ENCODE data around the gene CNMD. TPM values are rescaled to one million over a fixed set of nuclear protein-coding genes. Genes with fewer than 3 reads are reported as not detected.

The CNMD gene
- under 1 TPM in 1 of 3 donors, not detected in 2; 0.26 TPM for total RNA-seq
- long read RNA-seq, donor 1, result 0 reads
- long read RNA-seq, donor 2, result 0 reads

DNA sequence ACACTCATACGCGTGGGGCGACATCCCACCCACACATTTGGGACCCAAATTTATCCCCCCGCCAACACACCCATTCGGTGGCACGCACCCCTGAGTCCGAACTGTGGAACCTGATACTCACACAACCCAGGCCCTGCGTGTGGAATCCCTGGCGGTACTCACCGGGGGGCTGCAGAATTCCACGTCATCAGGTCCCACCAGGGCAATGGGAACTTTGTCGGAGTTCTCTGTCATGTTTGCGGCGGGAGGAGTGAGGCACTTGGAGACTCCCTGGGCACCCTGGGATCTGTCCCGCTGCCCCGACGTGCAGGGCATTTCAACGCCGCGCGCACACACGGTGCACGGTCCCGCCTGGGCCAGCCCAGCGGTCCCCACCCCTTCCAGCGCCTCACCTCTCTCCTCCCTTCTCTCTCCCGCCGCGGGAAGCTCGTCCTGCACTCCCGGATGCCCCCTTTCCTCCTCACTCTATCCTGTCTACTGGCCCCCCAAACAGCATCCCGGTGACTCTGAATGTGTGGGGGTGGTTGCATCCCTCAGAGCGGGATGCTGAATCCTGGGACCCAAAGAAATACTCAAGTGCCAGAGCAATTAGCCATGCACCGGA, at the start of gene CNMD:
Gene CNMD, minus strand, starts transcription at position 353 of the 604 bp plus-strand sequence. Its CDS starts 119 bp downstream, at position 234.
- no peak for ATAC-seq
- TF ChIP-seq, protein P1, sequence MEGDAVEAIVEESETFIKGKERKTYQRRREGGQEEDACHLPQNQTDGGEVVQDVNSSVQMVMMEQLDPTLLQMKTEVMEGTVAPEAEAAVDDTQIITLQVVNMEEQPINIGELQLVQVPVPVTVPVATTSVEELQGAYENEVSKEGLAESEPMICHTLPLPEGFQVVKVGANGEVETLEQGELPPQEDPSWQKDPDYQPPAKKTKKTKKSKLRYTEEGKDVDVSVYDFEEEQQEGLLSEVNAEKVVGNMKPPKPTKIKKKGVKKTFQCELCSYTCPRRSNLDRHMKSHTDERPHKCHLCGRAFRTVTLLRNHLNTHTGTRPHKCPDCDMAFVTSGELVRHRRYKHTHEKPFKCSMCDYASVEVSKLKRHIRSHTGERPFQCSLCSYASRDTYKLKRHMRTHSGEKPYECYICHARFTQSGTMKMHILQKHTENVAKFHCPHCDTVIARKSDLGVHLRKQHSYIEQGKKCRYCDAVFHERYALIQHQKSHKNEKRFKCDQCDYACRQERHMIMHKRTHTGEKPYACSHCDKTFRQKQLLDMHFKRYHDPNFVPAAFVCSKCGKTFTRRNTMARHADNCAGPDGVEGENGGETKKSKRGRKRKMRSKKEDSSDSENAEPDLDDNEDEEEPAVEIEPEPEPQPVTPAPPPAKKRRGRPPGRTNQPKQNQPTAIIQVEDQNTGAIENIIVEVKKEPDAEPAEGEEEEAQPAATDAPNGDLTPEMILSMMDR (IDR thresholded peaks at IDR 0.05), result no peak
- DNase-seq, result no peak
- Histone ChIP-seq H3K9me3 (no peaks in the 10 kb centered on the region), H3K36me3 (ENCODE audit: low read depth) (no peaks in the 10 kb centered on the region), H3K4me1 (ENCODE audit: low read depth) (no peaks in the 10 kb centered on the region), H3K4me3 (no peak within 1 kb of the TSS)
- intact Hi-C loops (cut with DNase I, micrococcal nuclease), result no loop called here

DNA sequence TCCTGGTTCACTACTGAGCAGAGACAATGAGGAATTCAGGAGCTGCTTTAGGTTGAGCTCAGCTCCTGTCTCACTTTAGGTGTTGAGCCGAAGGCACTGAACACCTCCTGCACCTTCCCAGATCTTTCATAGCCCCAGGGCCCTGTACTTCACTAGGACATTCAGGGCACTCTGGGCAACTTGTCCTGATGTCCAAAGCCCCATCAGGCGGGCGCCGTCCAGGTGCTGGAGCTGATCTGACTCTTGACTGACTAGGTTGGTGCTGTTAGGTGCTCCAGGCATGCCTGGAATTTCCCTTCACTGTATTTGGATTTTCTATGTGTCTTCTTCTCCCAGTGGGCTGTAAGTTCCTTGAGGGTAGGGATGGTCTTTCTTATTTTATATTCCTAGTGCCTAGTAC, 48.4 kb upstream of the CNMD start:
- no peaks in the 10 kb centered on the region for H3K36me3 ChIP-seq (ENCODE audit: low read depth)
- ATAC-seq (no peak), DNase-seq (no peak)
- H3K4me3 ChIP-seq, result no peak overlapping the region
- intact Hi-C loops (cut with DNase I, micrococcal nuclease), result no loop called here
- H3K9me3 ChIP-seq, result no peaks in the 10 kb centered on the region
- H3K4me1 ChIP-seq (ENCODE audit: low read depth), result no peaks in the 10 kb centered on the region
- TF ChIP-seq, protein P1 (IDR thresholded peaks at IDR 0.05), result no peak

GRCh38 chr13:52787235-52787634, 47.6 kb upstream of the CNMD start:
- TF ChIP-seq, protein P1 (IDR thresholded peaks at IDR 0.05), result no peak
- Histone ChIP-seq H3K36me3 (ENCODE audit: low read depth) (no peaks in the 10 kb centered on the region), H3K4me3 (no peak overlapping the region), H3K9me3 (no peaks in the 10 kb centered on the region), H3K4me1 (ENCODE audit: low read depth) (no peaks in the 10 kb centered on the region)
- no peak for DNase-seq
- no peak for ATAC-seq
- intact Hi-C loops (cut with DNase I, micrococcal nuclease), result no loop called here

DNA sequence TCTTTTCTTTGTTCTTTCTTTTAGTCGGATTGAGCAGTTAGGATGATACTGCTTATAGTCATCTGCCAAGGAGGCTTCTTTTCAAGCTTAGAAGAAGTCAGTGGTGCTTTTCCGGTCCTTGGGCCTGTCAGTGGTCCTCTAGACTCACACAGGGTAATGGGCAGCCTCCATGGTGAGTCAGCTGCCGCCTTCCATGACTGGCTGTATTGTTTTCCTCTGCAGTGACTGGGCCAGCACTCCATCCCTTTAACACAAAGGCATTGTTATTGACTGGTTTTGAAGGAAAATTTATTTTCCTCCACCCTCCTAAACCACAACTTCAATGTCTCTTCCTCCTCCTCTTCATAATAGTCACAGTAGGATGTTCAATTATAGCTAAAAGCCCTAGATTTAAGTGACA, 47.1 kb upstream of the CNMD start:
- Histone ChIP-seq H3K9me3 (no peaks in the 10 kb centered on the region), H3K4me3 (no peak overlapping the region), H3K36me3 (ENCODE audit: low read depth) (no peaks in the 10 kb centered on the region), H3K4me1 (ENCODE audit: low read depth) (no peaks in the 10 kb centered on the region)
- ATAC-seq (no peak), DNase-seq (no peak)
- intact Hi-C loops (cut with DNase I, micrococcal nuclease), result no loop called here
- TF ChIP-seq, protein P1 (IDR thresholded peaks at IDR 0.05), result no peak

GRCh38 chr13:52785739-52786138, 46.1 kb upstream of the CNMD start:
- Histone ChIP-seq H3K36me3 (ENCODE audit: low read depth) (no peaks in the 10 kb centered on the region), H3K4me1 (ENCODE audit: low read depth) (no peaks in the 10 kb centered on the region), H3K4me3 (no peak overlapping the region), H3K9me3 (no peaks in the 10 kb centered on the region)
- no peak for DNase-seq
- no peak for ATAC-seq
- intact Hi-C loops (cut with DNase I, micrococcal nuclease), result no loop called here
- TF ChIP-seq, protein P1 (IDR thresholded peaks at IDR 0.05), result no peak

Data from mucosa of descending colon (tissue), 3 donors.